CD4-positive, CD25-positive, alpha-beta regulatory T cell (primary cell): ENCODE data around the gene ALCAM. TPM values are rescaled to one million over a fixed set of nuclear protein-coding genes. Genes with fewer than 3 reads are reported as not detected.
A peak's percentile ranks its signal among the peaks of the same experiment; 100 is the strongest.

ENCODE experiments used
- ATAC-seq, 2 donors: fragments of 150-1000 bp; cut with Tn5 transposase; one replicate each; pipeline ENCODE4 v1.10.0; 2021; ENCODE audit warnings: low read depth in 2 of 2, moderate number of reproducible peaks in 2 of 2, moderate library complexity in 1 of 2
- DNase-seq, 3 donors: peaks; one replicate each; pipeline versions ENCODE4 v3.0.0 to v3.0.0-alpha.2; 2012 to 2022; ENCODE audit warnings: mixed read lengths in 1 of 3
- H3K27ac ChIP-seq: one replicate; pipeline ENCODE4 v1.7.0; 2013; ENCODE audit warnings: mild to moderate bottlenecking, low read length; ENCODE audit not compliant: insufficient read depth, poor library complexity, severe bottlenecking
- H3K27me3 ChIP-seq: one replicate; pipeline ENCODE4 v1.7.0; 2013; ENCODE audit warnings: low read length; ENCODE audit not compliant: control insufficient read depth, insufficient read depth
- H3K36me3 ChIP-seq: one replicate; pipeline ENCODE4 v1.7.0; 2013; ENCODE audit warnings: mild to moderate bottlenecking, low read length, moderate library complexity; ENCODE audit not compliant: control insufficient read depth, insufficient read depth
- H3K4me1 ChIP-seq: 2 replicates; pipeline ENCODE4 v1.7.0; 2013; ENCODE audit warnings: mild to moderate bottlenecking, low read length; ENCODE audit not compliant: insufficient read depth, control insufficient read depth, poor library complexity, severe bottlenecking
- H3K4me3 ChIP-seq: one replicate; pipeline ENCODE4 v1.7.0; 2013; ENCODE audit warnings: low read depth, mild to moderate bottlenecking, low read length, moderate library complexity
- H3K9me3 ChIP-seq, 2 experiments: 1 replicate in 1 of 2; 2 replicates in 1 of 2; pipeline ENCODE4 v1.7.0; 2013; ENCODE audit warnings: low read length in 2 of 2, mild to moderate bottlenecking in 1 of 2, moderate library complexity in 1 of 2; ENCODE audit not compliant: control insufficient read depth in 2 of 2
- H3K27ac Mint-ChIP-seq, 3 donors: one replicate each; pipeline ENCODE4 v1.8.0; 2020 to 2022; ENCODE audit warnings: mild to moderate bottlenecking in 3 of 3, mixed read lengths in 3 of 3, moderate library complexity in 2 of 3
- H3K27me3 Mint-ChIP-seq: one replicate; pipeline ENCODE4 v1.8.0; 2022; ENCODE audit warnings: mild to moderate bottlenecking, mixed read lengths
- H3K36me3 Mint-ChIP-seq: one replicate; pipeline ENCODE4 v1.8.0; 2020; ENCODE audit warnings: mixed read lengths
- H3K4me1 Mint-ChIP-seq, 4 donors: one replicate each; pipeline ENCODE4 v1.8.0; 2020 to 2022; ENCODE audit warnings: mixed read lengths in 4 of 4, mild to moderate bottlenecking in 1 of 4
- H3K4me3 Mint-ChIP-seq, 4 donors: one replicate each; pipeline ENCODE4 v1.8.0; 2020 to 2022; ENCODE audit warnings: mild to moderate bottlenecking in 4 of 4, mixed read lengths in 4 of 4, moderate library complexity in 3 of 4
- H3K9me3 Mint-ChIP-seq, 7 donors: one replicate each; pipeline ENCODE4 v1.8.0; 2020 to 2022; ENCODE audit warnings: mixed read lengths in 7 of 7, mild to moderate bottlenecking in 3 of 7, moderate library complexity in 2 of 7
- polyA plus RNA-seq, 4 donors: library from polyadenylated mRNA; unstranded; fragments of 300-500 nt; fragmentation: Illumina TruSeq; gene quantifications; one replicate each; pipeline ENCODE4 v1.2.3, GENCODE V29; 2021
- total RNA-seq: library from RNA; stranded (reverse); gene quantifications from one replicate; pipeline ENCODE4 v1.2.3, GENCODE V29; 2022

ALCAM gene
- total and polyA plus RNA-seq, 5 donors from 2014 or later, result 6.1 to 13.2 (median 7.5) TPM

DNA sequence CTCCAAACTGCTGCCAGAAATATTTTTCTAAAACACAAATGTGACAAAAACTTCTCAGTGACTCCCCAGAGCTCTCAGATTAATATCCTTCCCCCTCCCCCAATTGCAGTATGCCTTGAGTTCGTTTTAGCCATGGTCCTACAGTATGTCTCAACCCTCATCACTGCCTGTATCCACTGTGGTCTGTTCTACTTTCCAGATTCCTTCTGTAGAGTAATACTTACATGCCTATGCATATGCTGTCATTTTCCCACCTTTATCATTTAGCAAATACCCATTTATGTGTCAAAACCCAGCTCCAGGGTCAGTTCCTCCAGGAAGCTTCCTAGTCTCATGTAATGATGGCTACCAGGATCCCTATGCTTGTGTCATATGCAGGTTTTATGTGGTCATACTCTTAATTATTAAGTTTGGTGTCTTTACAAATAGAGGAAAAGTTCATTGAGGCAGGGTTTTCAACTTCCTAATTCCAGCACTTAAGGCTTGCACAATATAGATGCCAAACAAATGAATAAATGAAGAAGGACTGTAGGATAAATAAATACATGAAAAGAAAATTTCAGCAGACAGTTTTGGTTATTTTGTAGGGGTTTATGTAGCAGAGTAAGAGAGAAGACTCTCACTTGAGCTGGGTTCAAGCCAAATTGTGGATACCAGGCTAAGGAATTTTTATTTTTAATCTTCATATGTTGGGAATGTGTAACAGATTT lies 170.8 kb downstream of the ALCAM start:
- Histone ChIP-seq H3K36me3 (peaks cover 8% of the 10 kb centered on the region), H3K27me3 (no peaks in the 10 kb centered on the region), H3K27ac (no peak overlapping the region), H3K9me3 (no peaks in the 10 kb centered on the region), H3K4me3 (no peak overlapping the region), H3K4me1 (no peaks in the 10 kb centered on the region)
- Mint-ChIP-seq H3K36me3 (peaks cover 29% of the 10 kb centered on the region), H3K27ac (no peak overlapping the region), H3K9me3 (no peaks in the 10 kb centered on the region), H3K27me3 (no peaks in the 10 kb centered on the region), H3K4me3 (no peak overlapping the region), H3K4me1 (no peaks in the 10 kb centered on the region)
- no peak for ATAC-seq
- DNase-seq, result no peak

DNA sequence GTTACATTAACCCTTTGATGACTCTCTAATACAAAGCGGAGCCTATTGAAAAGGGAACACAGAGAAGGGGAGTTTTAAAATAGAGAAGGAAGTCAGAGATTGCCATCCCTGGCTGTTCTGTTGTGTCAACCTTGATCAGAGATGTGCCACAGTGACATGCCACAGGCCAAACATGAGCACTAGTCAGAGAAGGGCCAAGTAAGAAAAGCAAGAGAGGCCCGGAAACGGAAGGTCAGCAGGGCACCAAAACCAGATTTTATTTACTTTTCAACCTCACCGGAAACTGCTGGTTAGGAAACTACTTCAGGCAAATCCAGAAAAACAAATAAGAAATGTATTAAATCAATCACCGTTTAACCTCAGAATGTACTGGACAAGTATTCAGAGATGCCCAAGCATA lies 171.8 kb downstream of the ALCAM start:
- Histone ChIP-seq H3K27ac (no peak overlapping the region), H3K4me3 (no peak overlapping the region), H3K4me1 (no peaks in the 10 kb centered on the region), H3K9me3 (no peaks in the 10 kb centered on the region), H3K36me3 (peaks cover 12% of the 10 kb centered on the region), H3K27me3 (no peaks in the 10 kb centered on the region)
- no peak overlapping the region for H3K4me3 Mint-ChIP-seq
- H3K4me1 Mint-ChIP-seq, result no peaks in the 10 kb centered on the region
- no peak for DNase-seq
- no peak for ATAC-seq
- no peak overlapping the region for H3K27ac Mint-ChIP-seq
- H3K9me3 Mint-ChIP-seq, result no peaks in the 10 kb centered on the region
- peaks cover 32% of the 10 kb centered on the region for H3K36me3 Mint-ChIP-seq
- H3K27me3 Mint-ChIP-seq, result no peaks in the 10 kb centered on the region

DNA sequence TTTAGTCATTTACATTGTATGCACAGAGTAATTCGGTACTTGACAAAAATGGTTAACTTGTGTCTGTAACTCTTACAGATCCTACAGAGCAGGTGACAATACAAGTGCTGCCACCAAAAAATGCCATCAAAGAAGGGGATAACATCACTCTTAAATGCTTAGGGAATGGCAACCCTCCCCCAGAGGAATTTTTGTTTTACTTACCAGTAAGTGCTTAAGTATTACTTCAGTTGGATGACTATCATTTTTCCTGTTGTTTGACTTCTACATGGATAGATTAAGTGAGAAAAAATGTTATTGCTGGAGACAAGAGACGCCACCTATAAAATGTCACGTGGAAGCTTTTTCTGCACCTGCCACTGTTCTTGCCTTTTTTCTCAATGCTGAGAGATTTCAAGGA lies 173.2 kb downstream of the ALCAM start:
- ATAC-seq (no peak), DNase-seq (no peak)
- Mint-ChIP-seq H3K27me3 (no peaks in the 10 kb centered on the region), H3K4me3 (no peak overlapping the region), H3K36me3 (peaks cover 32% of the 10 kb centered on the region), H3K9me3 (no peaks in the 10 kb centered on the region), H3K4me1 (no peaks in the 10 kb centered on the region), H3K27ac (no peak overlapping the region)
- H3K4me3 ChIP-seq, result no peak overlapping the region
- peaks cover 12% of the 10 kb centered on the region for H3K36me3 ChIP-seq
- no peaks in the 10 kb centered on the region for H3K4me1 ChIP-seq
- no peaks in the 10 kb centered on the region for H3K27me3 ChIP-seq
- H3K9me3 ChIP-seq, result no peaks in the 10 kb centered on the region
- no peak overlapping the region for H3K27ac ChIP-seq

DNA sequence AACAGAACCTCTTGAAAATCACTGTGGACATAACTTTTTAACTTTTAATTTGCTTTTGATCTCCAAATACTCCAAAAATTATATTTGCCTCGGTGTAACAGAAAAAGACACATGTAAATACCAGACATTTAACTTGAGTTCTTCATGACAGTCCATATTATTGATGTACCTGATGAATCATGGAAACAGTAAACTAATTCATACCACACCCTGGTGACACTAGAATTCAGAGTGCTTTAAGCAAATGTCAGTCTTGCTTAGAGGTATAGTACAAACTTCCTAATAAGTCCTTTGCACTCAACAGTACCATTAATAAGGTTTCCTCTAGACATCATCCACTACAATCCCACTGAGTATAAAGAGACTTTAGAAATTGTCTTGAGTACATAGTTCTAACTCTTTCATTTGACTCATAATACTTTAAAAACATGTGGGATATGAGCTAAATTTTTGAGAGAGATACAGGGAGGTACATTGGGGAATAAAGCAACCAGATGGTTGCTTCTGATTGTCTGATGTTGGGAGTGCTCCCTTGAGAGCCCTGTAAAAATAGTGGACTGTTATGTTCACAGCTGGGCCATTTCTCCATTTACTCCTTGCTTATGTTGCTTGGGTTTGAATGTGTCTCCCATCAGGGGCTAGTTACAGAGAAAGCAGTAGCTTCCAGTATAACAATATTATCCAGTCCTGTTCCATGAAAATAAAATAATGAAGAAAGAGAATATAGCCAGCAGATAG lies 175.7 kb downstream of the ALCAM start:
- H3K36me3 Mint-ChIP-seq, result peaks cover 22% of the 10 kb centered on the region
- H3K4me1 Mint-ChIP-seq, result no peaks in the 10 kb centered on the region
- H3K27ac Mint-ChIP-seq, result no peak overlapping the region
- ATAC-seq, result no peak
- Histone ChIP-seq H3K27ac (no peak overlapping the region), H3K9me3 (no peaks in the 10 kb centered on the region), H3K36me3 (peaks cover 12% of the 10 kb centered on the region), H3K4me3 (no peak overlapping the region), H3K4me1 (no peaks in the 10 kb centered on the region), H3K27me3 (no peaks in the 10 kb centered on the region)
- H3K4me3 Mint-ChIP-seq, result no peak overlapping the region
- H3K27me3 Mint-ChIP-seq, result no peaks in the 10 kb centered on the region
- no peaks in the 10 kb centered on the region for H3K9me3 Mint-ChIP-seq
- DNase-seq, result no peak

DNA sequence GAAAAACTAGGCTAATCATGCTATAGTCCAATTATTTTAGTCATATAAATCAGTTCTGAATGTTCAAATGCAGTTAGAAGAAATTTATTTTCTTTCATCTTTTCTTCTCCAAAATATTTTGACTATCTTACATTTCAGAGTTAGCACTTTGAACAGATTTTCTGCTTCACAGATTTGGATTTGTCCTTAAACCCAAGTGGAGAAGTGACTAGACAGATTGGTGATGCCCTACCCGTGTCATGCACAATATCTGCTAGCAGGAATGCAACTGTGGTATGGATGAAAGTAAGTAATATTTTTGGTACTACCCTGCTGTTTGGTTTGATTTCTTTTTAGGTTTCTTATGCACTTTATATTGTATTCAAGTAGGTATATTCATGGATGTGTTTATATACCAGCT lies 178.3 kb downstream of the ALCAM start:
- peaks cover 12% of the 10 kb centered on the region for H3K36me3 ChIP-seq
- DNase-seq (no peak), ATAC-seq (no peak)
- H3K27ac Mint-ChIP-seq, result no peak overlapping the region
- peaks cover 19% of the 10 kb centered on the region for H3K36me3 Mint-ChIP-seq
- H3K4me1 ChIP-seq, result no peaks in the 10 kb centered on the region
- peaks cover 0 to 2% (median 0%) of the 10 kb centered on the region in 7 donors for H3K9me3 Mint-ChIP-seq
- H3K4me1 Mint-ChIP-seq, result no peaks in the 10 kb centered on the region
- H3K27ac ChIP-seq, result no peak overlapping the region
- no peaks in the 10 kb centered on the region for H3K27me3 ChIP-seq
- no peaks in the 10 kb centered on the region for H3K27me3 Mint-ChIP-seq
- no peak overlapping the region for H3K4me3 ChIP-seq
- H3K9me3 ChIP-seq, result no peaks in the 10 kb centered on the region
- no peak overlapping the region for H3K4me3 Mint-ChIP-seq

DNA sequence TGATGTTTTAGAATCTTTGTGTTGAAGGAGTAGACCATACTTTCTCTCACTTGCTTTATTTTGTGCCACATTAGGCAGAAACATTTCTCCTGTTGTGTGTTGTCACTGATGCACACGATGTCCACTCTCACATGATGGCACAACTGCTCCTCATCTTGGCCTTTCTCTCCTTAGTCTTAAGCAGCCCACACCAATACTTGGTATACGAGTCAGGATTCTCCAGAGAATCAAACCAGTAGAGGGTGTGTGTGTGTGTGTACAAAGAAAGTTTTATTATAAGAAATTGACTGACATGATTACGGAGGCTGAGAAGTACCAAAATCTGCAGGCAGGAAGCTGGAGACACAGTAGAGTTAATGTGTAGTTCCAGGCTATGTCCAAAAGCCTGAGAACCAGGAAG lies 187.1 kb downstream of the ALCAM start:
- Mint-ChIP-seq H3K27me3 (no peaks in the 10 kb centered on the region), H3K9me3 (peaks cover 0 to 2% (median 0%) of the 10 kb centered on the region in 7 donors), H3K4me1 (peaks cover 0 to 9% (median 0%) of the 10 kb centered on the region in 4 donors), H3K36me3 (peaks cover 16% of the 10 kb centered on the region), H3K27ac (peak overlapping the region in 1 of 3 donors; percentile 50), H3K4me3 (no peak overlapping the region)
- no peaks in the 10 kb centered on the region for H3K4me1 ChIP-seq
- no peaks in the 10 kb centered on the region for H3K9me3 ChIP-seq
- ATAC-seq, result no peak
- H3K27ac ChIP-seq, result no peak overlapping the region
- no peak overlapping the region for H3K4me3 ChIP-seq
- H3K36me3 ChIP-seq, result no peaks in the 10 kb centered on the region
- H3K27me3 ChIP-seq, result no peaks in the 10 kb centered on the region
- DNase-seq, result no peak

DNA sequence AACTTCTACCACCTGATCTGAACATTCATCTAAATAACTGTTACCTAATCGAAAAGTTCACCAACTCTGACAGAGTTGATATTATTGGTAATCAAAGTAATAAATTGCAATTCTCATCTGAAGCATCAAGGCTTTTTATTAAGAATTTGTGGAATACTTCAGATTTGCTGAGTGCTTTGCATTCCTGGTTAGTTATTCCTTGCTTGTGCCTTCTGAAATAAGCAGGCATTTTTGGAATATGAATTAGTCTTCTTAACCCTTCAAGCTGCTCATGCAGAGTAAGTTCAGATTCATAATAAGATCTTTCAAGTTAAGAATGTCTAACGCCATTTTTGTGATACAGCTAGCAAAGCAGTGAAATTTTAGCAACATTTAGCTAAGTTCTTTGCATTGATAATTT lies 188.5 kb downstream of the ALCAM start:
- no peaks in the 10 kb centered on the region for H3K36me3 ChIP-seq
- no peaks in the 10 kb centered on the region for H3K27me3 ChIP-seq
- Mint-ChIP-seq H3K4me3 (no peak overlapping the region), H3K27me3 (no peaks in the 10 kb centered on the region), H3K27ac (no peak overlapping the region), H3K9me3 (peaks cover 0 to 2% (median 0%) of the 10 kb centered on the region in 7 donors), H3K4me1 (peaks cover 0 to 9% (median 0%) of the 10 kb centered on the region in 4 donors), H3K36me3 (peaks cover 19% of the 10 kb centered on the region)
- H3K27ac ChIP-seq, result no peak overlapping the region
- H3K9me3 ChIP-seq, result no peaks in the 10 kb centered on the region
- H3K4me1 ChIP-seq, result no peaks in the 10 kb centered on the region
- DNase-seq (no peak), ATAC-seq (no peak)
- H3K4me3 ChIP-seq, result no peak overlapping the region

DNA sequence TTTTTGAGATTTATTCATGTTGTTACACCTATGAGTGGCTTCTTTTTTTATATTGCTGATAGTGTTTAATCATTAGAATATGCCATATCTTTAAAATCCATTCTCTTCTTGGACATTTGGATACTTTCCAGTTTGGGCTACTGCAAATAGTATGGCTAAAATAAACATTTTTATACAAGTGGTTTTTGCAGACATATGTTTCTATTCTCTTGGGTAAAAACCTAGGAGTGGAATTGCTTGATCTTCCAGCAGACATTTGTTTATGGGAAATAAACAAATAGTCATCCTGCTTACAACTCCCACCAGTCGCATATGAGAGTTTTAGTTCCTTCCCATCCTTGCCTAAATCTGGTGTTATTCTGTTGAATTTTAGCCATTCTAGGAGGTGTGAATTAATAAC lies 193.1 kb downstream of the ALCAM start:
- H3K4me3 ChIP-seq, result no peak overlapping the region
- Mint-ChIP-seq H3K27ac (no peak overlapping the region), H3K36me3 (peaks cover 3% of the 10 kb centered on the region), H3K27me3 (no peaks in the 10 kb centered on the region), H3K9me3 (no peaks in the 10 kb centered on the region), H3K4me3 (no peak overlapping the region), H3K4me1 (peaks cover 0 to 9% (median 0%) of the 10 kb centered on the region in 4 donors)
- no peak overlapping the region for H3K27ac ChIP-seq
- no peaks in the 10 kb centered on the region for H3K36me3 ChIP-seq
- H3K4me1 ChIP-seq, result no peaks in the 10 kb centered on the region
- no peaks in the 10 kb centered on the region for H3K9me3 ChIP-seq
- no peaks in the 10 kb centered on the region for H3K27me3 ChIP-seq
- ATAC-seq (no peak), DNase-seq (no peak)
